Neural cell (in vitro differentiated cells): ENCODE measurements around the gene SPDYE4. TPM values are rescaled to one million over a fixed set of nuclear protein-coding genes. Genes with fewer than 3 reads are reported as not detected.

Experiments
- H2AFZ ChIP-seq: fragments of 200-600, 300-800 bp; sonication (generic), shearing (Covaris generic); 2 replicates; pipeline ENCODE4 v1.6.0; 2014; ENCODE audit warnings: low read depth, mild to moderate bottlenecking, antibody characterized with exemption, low read length, moderate library complexity
- H3F3A ChIP-seq: fragments of 200-600 bp; shearing (Covaris generic); 2 replicates; pipeline ENCODE4 v1.6.1; 2016; ENCODE audit warnings: mild to moderate bottlenecking, moderate library complexity, mixed read lengths, antibody characterized with exemption, low read length; ENCODE audit not compliant: insufficient read depth, poor library complexity, severe bottlenecking
- H3K27ac ChIP-seq: fragments of 200-600, 300-800 bp; sonication (generic), shearing (Covaris generic); 2 replicates; pipeline ENCODE4 v1.5.1; 2014; ENCODE audit warnings: mild to moderate bottlenecking, low read length, moderate library complexity
- H3K27me3 ChIP-seq: fragments of 300-800, 200-600 bp; sonication (generic), shearing (Covaris generic); 2 replicates; pipeline ENCODE4 v1.6.0; 2014; ENCODE audit warnings: mild to moderate bottlenecking, low read depth, low read length, moderate library complexity; ENCODE audit not compliant: insufficient read depth
- H3K36me3 ChIP-seq: fragments of 300-800, 200-600 bp; sonication (generic), shearing (Covaris generic); 2 replicates; pipeline ENCODE4 v1.5.1; 2014; ENCODE audit warnings: mild to moderate bottlenecking, antibody characterized with exemption, low read length, moderate library complexity; ENCODE audit not compliant: insufficient read depth
- H3K4me2 ChIP-seq: fragments of 300-800, 200-600 bp; sonication (generic), shearing (Covaris generic); 2 replicates; pipeline ENCODE4 v1.6.0; 2014; ENCODE audit warnings: mild to moderate bottlenecking, low read length
- H3K4me3 ChIP-seq: fragments of 300-800, 200-600 bp; sonication (generic), shearing (Covaris generic); 2 replicates; pipeline ENCODE4 v1.5.1; 2014; ENCODE audit warnings: mild to moderate bottlenecking, low read length, moderate library complexity
- H3K79me2 ChIP-seq: fragments of 200-600 bp; shearing (Covaris generic); replicated peaks from 2 replicates; pipeline ENCODE4 v1.6.0; 2014; ENCODE audit warnings: mild to moderate bottlenecking, low read length, moderate library complexity; ENCODE audit not compliant: insufficient read depth
- H3K9ac ChIP-seq: fragments of 300-800, 200-600 bp; sonication (generic), shearing (Covaris generic); 2 replicates; pipeline ENCODE4 v1.6.1; 2016; ENCODE audit warnings: mild to moderate bottlenecking, low read length, mixed read lengths
- H3K9me2 ChIP-seq: fragments of 200-600 bp; shearing (Covaris generic); 2 replicates; pipeline ENCODE4 v1.6.1; 2016; ENCODE audit warnings: mild to moderate bottlenecking, low read length, mixed read lengths; ENCODE audit not compliant: insufficient read depth
- H3K9me3 ChIP-seq: fragments of 200-600, 300-800 bp; sonication (generic), shearing (Covaris generic); 2 replicates; pipeline ENCODE4 v1.6.1; 2016; ENCODE audit warnings: mild to moderate bottlenecking, mixed run types, low read length, moderate library complexity, mixed read lengths
- H4K20me1 ChIP-seq: fragments of 200-600 bp; shearing (Covaris generic); 2 replicates; pipeline ENCODE4 v1.6.1; 2016; ENCODE audit warnings: mild to moderate bottlenecking, mixed run types; ENCODE audit not compliant: insufficient read depth
- CTCF ChIP-seq: fragments of 450-650 bp; IDR thresholded peaks from 2 replicates; pipeline ENCODE4 v1.5.1; 2014; ENCODE audit warnings: antibody characterized with exemption, mild to moderate bottlenecking, moderate library complexity; ENCODE audit not compliant: poor library complexity, severe bottlenecking
- EP300 ChIP-seq: fragments of 450-650 bp; conservative IDR thresholded peaks from 2 replicates; pipeline ENCODE4 v1.6.1; 2014; ENCODE audit warnings: antibody characterized with exemption, mild to moderate bottlenecking, moderate library complexity; ENCODE audit not compliant: poor library complexity, severe bottlenecking
- EZH2 ChIP-seq: fragments of 200-600, 300-800 bp; shearing (Covaris generic), sonication (generic); IDR thresholded peaks from 2 replicates; pipeline ENCODE4 v1.6.1; 2014; ENCODE audit warnings: antibody characterized with exemption, low read length, borderline replicate concordance, mild to moderate bottlenecking; ENCODE audit not compliant: insufficient read depth, poor library complexity, severe bottlenecking
- MXI1 ChIP-seq: fragments of 450-650 bp; conservative IDR thresholded peaks from 2 replicates; pipeline ENCODE4 v1.6.1; 2014; ENCODE audit warnings: antibody characterized with exemption, mild to moderate bottlenecking; ENCODE audit not compliant: poor library complexity, severe bottlenecking
- POLR2AphosphoS5 ChIP-seq: IDR thresholded peaks from 2 replicates; pipeline ENCODE4 v1.6.1; 2012
- RAD21 ChIP-seq: fragments of 450-650 bp; conservative IDR thresholded peaks from 2 replicates; pipeline ENCODE4 v1.6.1; 2014; ENCODE audit warnings: antibody characterized with exemption, mild to moderate bottlenecking, moderate library complexity
- SMC3 ChIP-seq: fragments of 450-650 bp; conservative IDR thresholded peaks from 2 replicates; pipeline ENCODE4 v1.6.1; 2014; ENCODE audit warnings: antibody characterized with exemption, mild to moderate bottlenecking, moderate library complexity; ENCODE audit not compliant: poor library complexity
- TAF1 ChIP-seq: IDR thresholded peaks from 2 replicates; pipeline ENCODE4 v1.6.1; 2012; ENCODE audit warnings: low read depth
- polyA plus RNA-seq: library from polyadenylated mRNA; depleted of rRNA; stranded (reverse); fragments of >200 nt; gene quantifications from 2 replicates; pipeline ENCODE4 v1.2.3, GENCODE V29; 2014
- TF ChIP-seq, protein P1 (sequence below): IDR thresholded peaks from 2 replicates; pipeline ENCODE4 v1.6.1; 2012; ENCODE audit warnings: borderline replicate concordance

SPDYE4 gene
- polyA plus RNA-seq, 1 donor from 2014 or later = not detected

DNA sequence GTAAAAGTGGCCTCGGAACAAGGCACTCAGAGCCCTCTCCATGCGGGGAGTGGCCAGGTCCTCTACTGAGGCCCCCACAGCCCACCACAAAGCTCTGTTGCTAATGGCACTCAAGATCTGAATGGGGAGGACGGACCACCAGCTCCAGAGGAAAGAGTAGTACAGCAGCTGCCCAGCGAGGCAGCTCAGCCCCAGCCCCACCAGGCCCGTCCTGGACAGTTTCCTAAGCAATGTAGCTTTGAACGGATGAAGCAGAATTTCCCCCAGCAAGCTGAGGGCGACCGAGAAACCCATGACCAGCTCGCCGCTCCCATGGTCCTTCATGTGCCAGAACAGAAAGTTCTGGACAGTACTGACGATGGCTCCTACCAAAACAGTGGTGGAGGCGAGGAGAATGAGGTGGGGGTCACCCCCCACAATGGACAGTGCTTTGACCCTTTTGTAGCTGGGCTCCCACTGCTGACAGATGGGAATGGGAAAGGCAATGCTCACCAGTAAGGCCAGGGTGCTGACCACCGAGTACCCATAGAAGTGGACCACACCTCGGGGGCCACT, 39.4 kb upstream of the SPDYE4 start:
- Histone ChIP-seq H3K4me3 (no peak overlapping the region), H2AFZ (no peak overlapping the region), H4K20me1 (no peaks in the 10 kb centered on the region), H3K9me3 (no peaks in the 10 kb centered on the region), H3K9me2 (no peaks in the 10 kb centered on the region), H3K36me3 (no peaks in the 10 kb centered on the region), H3K79me2 (no peaks in the 10 kb centered on the region), H3K4me2 (no peak overlapping the region), H3F3A (no peaks in the 10 kb centered on the region), H3K27ac (no peak overlapping the region), H3K27me3 (peaks cover 18% of the 10 kb centered on the region), H3K9ac (no peak overlapping the region)
- no peak for TF ChIP-seq MXI1
- no peak for TF ChIP-seq TAF1
- no peak for TF ChIP-seq CTCF
- TF ChIP-seq POLR2AphosphoS5 = no peak
- TF ChIP-seq EP300 = no peak
- TF ChIP-seq, protein P1, sequence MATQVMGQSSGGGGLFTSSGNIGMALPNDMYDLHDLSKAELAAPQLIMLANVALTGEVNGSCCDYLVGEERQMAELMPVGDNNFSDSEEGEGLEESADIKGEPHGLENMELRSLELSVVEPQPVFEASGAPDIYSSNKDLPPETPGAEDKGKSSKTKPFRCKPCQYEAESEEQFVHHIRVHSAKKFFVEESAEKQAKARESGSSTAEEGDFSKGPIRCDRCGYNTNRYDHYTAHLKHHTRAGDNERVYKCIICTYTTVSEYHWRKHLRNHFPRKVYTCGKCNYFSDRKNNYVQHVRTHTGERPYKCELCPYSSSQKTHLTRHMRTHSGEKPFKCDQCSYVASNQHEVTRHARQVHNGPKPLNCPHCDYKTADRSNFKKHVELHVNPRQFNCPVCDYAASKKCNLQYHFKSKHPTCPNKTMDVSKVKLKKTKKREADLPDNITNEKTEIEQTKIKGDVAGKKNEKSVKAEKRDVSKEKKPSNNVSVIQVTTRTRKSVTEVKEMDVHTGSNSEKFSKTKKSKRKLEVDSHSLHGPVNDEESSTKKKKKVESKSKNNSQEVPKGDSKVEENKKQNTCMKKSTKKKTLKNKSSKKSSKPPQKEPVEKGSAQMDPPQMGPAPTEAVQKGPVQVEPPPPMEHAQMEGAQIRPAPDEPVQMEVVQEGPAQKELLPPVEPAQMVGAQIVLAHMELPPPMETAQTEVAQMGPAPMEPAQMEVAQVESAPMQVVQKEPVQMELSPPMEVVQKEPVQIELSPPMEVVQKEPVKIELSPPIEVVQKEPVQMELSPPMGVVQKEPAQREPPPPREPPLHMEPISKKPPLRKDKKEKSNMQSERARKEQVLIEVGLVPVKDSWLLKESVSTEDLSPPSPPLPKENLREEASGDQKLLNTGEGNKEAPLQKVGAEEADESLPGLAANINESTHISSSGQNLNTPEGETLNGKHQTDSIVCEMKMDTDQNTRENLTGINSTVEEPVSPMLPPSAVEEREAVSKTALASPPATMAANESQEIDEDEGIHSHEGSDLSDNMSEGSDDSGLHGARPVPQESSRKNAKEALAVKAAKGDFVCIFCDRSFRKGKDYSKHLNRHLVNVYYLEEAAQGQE = no peak
- no peak for TF ChIP-seq RAD21
- TF ChIP-seq SMC3 = no peak
- TF ChIP-seq EZH2 = no peak

GRCh38 chr17:8794636-8795035, 36.3 kb upstream of the SPDYE4 start:
- Histone ChIP-seq H4K20me1 (no peaks in the 10 kb centered on the region), H3K27ac (no peak overlapping the region)

More at GRCh38 chr17:8794636-8795035, 36.3 kb upstream of the SPDYE4 start:
- H3K9me3 ChIP-seq = peaks cover 6% of the 10 kb centered on the region
- no peaks in the 10 kb centered on the region for H3K79me2 ChIP-seq
- no peak overlapping the region for H3K9ac ChIP-seq
- H2AFZ ChIP-seq = no peak overlapping the region
- H3K4me3 ChIP-seq = no peak overlapping the region
- H3F3A ChIP-seq = no peaks in the 10 kb centered on the region
- H3K9me2 ChIP-seq = no peaks in the 10 kb centered on the region
- H3K36me3 ChIP-seq = no peaks in the 10 kb centered on the region
- peaks cover 13% of the 10 kb centered on the region for H3K27me3 ChIP-seq
- TF ChIP-seq EP300 = no peak
- TF ChIP-seq MXI1 = no peak
- TF ChIP-seq POLR2AphosphoS5 = no peak
- TF ChIP-seq SMC3 = no peak
- no peak for TF ChIP-seq TAF1
- TF ChIP-seq, protein P1 = no peak
- TF ChIP-seq EZH2 = no peak
- TF ChIP-seq RAD21 = no peak
- TF ChIP-seq CTCF = no peak
- H3K4me2 ChIP-seq = no peak overlapping the region
